Measurements from ENCODE around the gene RALGPS2. TPM values are rescaled to one million over a fixed set of nuclear protein-coding genes. Genes with fewer than 3 reads are reported as not detected.

The RALGPS2 gene
- total RNA-seq, 1 donor from 2014 or later, result 15.0 TPM

- DNase-seq (ENCODE audit: low read depth) (no peak), FAIRE-seq (no peak)
- TF ChIP-seq, protein P1, sequence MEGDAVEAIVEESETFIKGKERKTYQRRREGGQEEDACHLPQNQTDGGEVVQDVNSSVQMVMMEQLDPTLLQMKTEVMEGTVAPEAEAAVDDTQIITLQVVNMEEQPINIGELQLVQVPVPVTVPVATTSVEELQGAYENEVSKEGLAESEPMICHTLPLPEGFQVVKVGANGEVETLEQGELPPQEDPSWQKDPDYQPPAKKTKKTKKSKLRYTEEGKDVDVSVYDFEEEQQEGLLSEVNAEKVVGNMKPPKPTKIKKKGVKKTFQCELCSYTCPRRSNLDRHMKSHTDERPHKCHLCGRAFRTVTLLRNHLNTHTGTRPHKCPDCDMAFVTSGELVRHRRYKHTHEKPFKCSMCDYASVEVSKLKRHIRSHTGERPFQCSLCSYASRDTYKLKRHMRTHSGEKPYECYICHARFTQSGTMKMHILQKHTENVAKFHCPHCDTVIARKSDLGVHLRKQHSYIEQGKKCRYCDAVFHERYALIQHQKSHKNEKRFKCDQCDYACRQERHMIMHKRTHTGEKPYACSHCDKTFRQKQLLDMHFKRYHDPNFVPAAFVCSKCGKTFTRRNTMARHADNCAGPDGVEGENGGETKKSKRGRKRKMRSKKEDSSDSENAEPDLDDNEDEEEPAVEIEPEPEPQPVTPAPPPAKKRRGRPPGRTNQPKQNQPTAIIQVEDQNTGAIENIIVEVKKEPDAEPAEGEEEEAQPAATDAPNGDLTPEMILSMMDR (IDR thresholded peaks at IDR 0.05; ENCODE audit: insufficient read depth, low read length, severe bottlenecking), result no peak
- Histone ChIP-seq H3K27me3 (ENCODE audit: control insufficient read depth, insufficient read depth, low read length) (no peaks in the 10 kb centered on the region), H3K36me3 (ENCODE audit: control insufficient read depth, insufficient read depth, low read length) (no peaks in the 10 kb centered on the region), H3K4me3 (ENCODE audit: low read depth, low read length) (no peak overlapping the region)
Observed at GRCh38 chr1:178693366-178693765, 31.7 kb upstream of the RALGPS2 start.

- Histone ChIP-seq H3K4me3 (ENCODE audit: low read depth, low read length) (no peak overlapping the region), H3K36me3 (ENCODE audit: control insufficient read depth, insufficient read depth, low read length) (no peaks in the 10 kb centered on the region), H3K27me3 (ENCODE audit: control insufficient read depth, insufficient read depth, low read length) (no peaks in the 10 kb centered on the region)
- FAIRE-seq (no peak), DNase-seq (ENCODE audit: low read depth) (no peak)
- TF ChIP-seq, protein P1 (IDR thresholded peaks at IDR 0.05; ENCODE audit: insufficient read depth, low read length, severe bottlenecking), result no peak
Observed at GRCh38 chr1:178694923-178695525, 30.0 kb upstream of the RALGPS2 start.

- FAIRE-seq (no peak), DNase-seq (ENCODE audit: low read depth) (peak; percentile 31)
- Histone ChIP-seq H3K27me3 (ENCODE audit: control insufficient read depth, insufficient read depth, low read length) (no peaks in the 10 kb centered on the region), H3K36me3 (ENCODE audit: control insufficient read depth, insufficient read depth, low read length) (no peaks in the 10 kb centered on the region), H3K4me3 (ENCODE audit: low read depth, low read length) (no peak overlapping the region)
- TF ChIP-seq, protein P1 (IDR thresholded peaks at IDR 0.05; ENCODE audit: insufficient read depth, low read length, severe bottlenecking), result no peak
Observed at GRCh38 chr1:178702146-178702545, 22.9 kb upstream of the RALGPS2 start.

DNA sequence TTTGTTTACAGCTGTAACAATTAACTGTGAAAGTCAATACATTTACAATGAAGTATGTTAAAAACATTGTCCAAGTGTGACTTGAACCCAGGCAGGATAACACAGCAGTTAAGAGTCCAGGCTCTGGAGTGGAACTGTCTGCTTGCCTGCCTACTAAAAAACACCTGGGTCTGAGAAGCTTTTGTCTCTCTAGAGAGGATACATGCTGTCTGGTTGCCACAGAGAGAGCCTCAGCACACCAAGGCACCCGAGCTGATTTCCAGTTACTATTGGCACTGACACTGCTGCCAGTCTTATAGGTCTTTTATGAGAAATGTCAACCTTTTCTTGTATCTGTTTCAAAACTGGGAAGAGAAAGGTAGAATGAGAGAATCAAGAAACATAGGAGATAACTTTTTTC lies 20.2 kb upstream of the RALGPS2 start:
- no peak overlapping the region for H3K4me3 ChIP-seq (ENCODE audit: low read depth, low read length)
- FAIRE-seq (no peak), DNase-seq (ENCODE audit: low read depth) (no peak)
- no peaks in the 10 kb centered on the region for H3K27me3 ChIP-seq (ENCODE audit: control insufficient read depth, insufficient read depth, low read length)
- TF ChIP-seq, protein P1 (IDR thresholded peaks at IDR 0.05; ENCODE audit: insufficient read depth, low read length, severe bottlenecking), result no peak
- no peaks in the 10 kb centered on the region for H3K36me3 ChIP-seq (ENCODE audit: control insufficient read depth, insufficient read depth, low read length)

GRCh38 chr1:178706432-178706831 lies 18.6 kb upstream of the RALGPS2 start:
- Histone ChIP-seq H3K36me3 (ENCODE audit: control insufficient read depth, insufficient read depth, low read length) (no peaks in the 10 kb centered on the region), H3K27me3 (ENCODE audit: control insufficient read depth, insufficient read depth, low read length) (no peaks in the 10 kb centered on the region), H3K4me3 (ENCODE audit: low read depth, low read length) (no peak overlapping the region)
- TF ChIP-seq, protein P1 (IDR thresholded peaks at IDR 0.05; ENCODE audit: insufficient read depth, low read length, severe bottlenecking), result no peak
- FAIRE-seq (no peak), DNase-seq (ENCODE audit: low read depth) (peak; percentile 50)

GRCh38 chr1:178713259-178713658 lies 11.8 kb upstream of the RALGPS2 start:
- no peaks in the 10 kb centered on the region for H3K27me3 ChIP-seq (ENCODE audit: control insufficient read depth, insufficient read depth, low read length)
- no peak overlapping the region for H3K4me3 ChIP-seq (ENCODE audit: low read depth, low read length)
- H3K36me3 ChIP-seq (ENCODE audit: control insufficient read depth, insufficient read depth, low read length), result no peaks in the 10 kb centered on the region
- TF ChIP-seq, protein P1 (IDR thresholded peaks at IDR 0.05; ENCODE audit: insufficient read depth, low read length, severe bottlenecking), result no peak
- FAIRE-seq (peak; percentile 36), DNase-seq (ENCODE audit: low read depth) (no peak)

All from bronchial epithelial cell (primary cell).